Activated T-cell treated with anti-CD3 and anti-CD28 coated beads, Interleukin-2, amount 50 U/mL, for 1 hour (primary cell): ENCODE results near the gene NDUFA11.

ENCODE experiments used
- DNase-seq: peaks from one replicate; pipeline ENCODE4 v3.0.0-alpha.2; 2020

NDUFA11 gene

GRCh38 chr19:5903624-5904351 is at the start of gene NDUFA11:
Gene NDUFA11, minus strand, starts transcription at chr19:5903790. Its CDS starts 82 bp downstream, at chr19:5903708.
- DNase-seq: peak; percentile 97

GRCh38 chr19:5953030-5953589 is 49.5 kb upstream of the NDUFA11 start:
- no peak for DNase-seq

- no peak for DNase-seq
Observed at GRCh38 chr19:5952193-5953029, 48.8 kb upstream of the NDUFA11 start.

GRCh38 chr19:5951338-5951861 is 47.8 kb upstream of the NDUFA11 start:
- DNase-seq: no peak

GRCh38 chr19:5950741-5951140 is 47.2 kb upstream of the NDUFA11 start:
- no peak for DNase-seq

- DNase-seq: peak; percentile 49
Observed at GRCh38 chr19:5949792-5950305, 46.3 kb upstream of the NDUFA11 start.

GRCh38 chr19:5948752-5949564 is 45.4 kb upstream of the NDUFA11 start:
- DNase-seq: no peak

- DNase-seq: no peak
Observed at GRCh38 chr19:5947435-5947834, 43.8 kb upstream of the NDUFA11 start.

- DNase-seq: no peak
Observed at GRCh38 chr19:5943623-5944022, 40.0 kb upstream of the NDUFA11 start.

GRCh38 chr19:5943045-5943444 is 39.5 kb upstream of the NDUFA11 start:
- DNase-seq: no peak

GRCh38 chr19:5941673-5942072 is 38.1 kb upstream of the NDUFA11 start:
- no peak for DNase-seq

GRCh38 chr19:5940260-5941208 is 36.9 kb upstream of the NDUFA11 start:
- DNase-seq: no peak

GRCh38 chr19:5937550-5937949 is 34.0 kb upstream of the NDUFA11 start:
- no peak for DNase-seq

GRCh38 chr19:5936292-5936592 is 32.7 kb upstream of the NDUFA11 start:
- DNase-seq: no peak

GRCh38 chr19:5935473-5936291 is 32.1 kb upstream of the NDUFA11 start:
- no peak for DNase-seq

- DNase-seq: no peak
Observed at GRCh38 chr19:5934774-5935472, 31.3 kb upstream of the NDUFA11 start.

- DNase-seq: no peak
Observed at GRCh38 chr19:5934069-5934401, 30.4 kb upstream of the NDUFA11 start.

- no peak for DNase-seq
Observed at GRCh38 chr19:5933391-5934068, 29.9 kb upstream of the NDUFA11 start.

- DNase-seq: no peak
Observed at GRCh38 chr19:5932609-5933262, 29.1 kb upstream of the NDUFA11 start.
